HG03135 (cell line): Measurements from ENCODE around the gene CYP2A6.
A peak's percentile ranks its signal among the peaks of the same experiment; 100 is the strongest.
"Not testable (repeated sequence)": the region's sequence is repeated elsewhere in the genome, so short reads cannot be mapped to it uniquely, and the experiment has no call there.

Source experiments
- ATAC-seq: cut with Tn5 transposase; IDR thresholded peaks from one replicate; pipeline ENCODE4 v1.9.1; 2021; ENCODE audit warnings: mild to moderate bottlenecking, moderate library complexity; ENCODE audit not compliant: unreplicated experiment

Gene CYP2A6

DNA sequence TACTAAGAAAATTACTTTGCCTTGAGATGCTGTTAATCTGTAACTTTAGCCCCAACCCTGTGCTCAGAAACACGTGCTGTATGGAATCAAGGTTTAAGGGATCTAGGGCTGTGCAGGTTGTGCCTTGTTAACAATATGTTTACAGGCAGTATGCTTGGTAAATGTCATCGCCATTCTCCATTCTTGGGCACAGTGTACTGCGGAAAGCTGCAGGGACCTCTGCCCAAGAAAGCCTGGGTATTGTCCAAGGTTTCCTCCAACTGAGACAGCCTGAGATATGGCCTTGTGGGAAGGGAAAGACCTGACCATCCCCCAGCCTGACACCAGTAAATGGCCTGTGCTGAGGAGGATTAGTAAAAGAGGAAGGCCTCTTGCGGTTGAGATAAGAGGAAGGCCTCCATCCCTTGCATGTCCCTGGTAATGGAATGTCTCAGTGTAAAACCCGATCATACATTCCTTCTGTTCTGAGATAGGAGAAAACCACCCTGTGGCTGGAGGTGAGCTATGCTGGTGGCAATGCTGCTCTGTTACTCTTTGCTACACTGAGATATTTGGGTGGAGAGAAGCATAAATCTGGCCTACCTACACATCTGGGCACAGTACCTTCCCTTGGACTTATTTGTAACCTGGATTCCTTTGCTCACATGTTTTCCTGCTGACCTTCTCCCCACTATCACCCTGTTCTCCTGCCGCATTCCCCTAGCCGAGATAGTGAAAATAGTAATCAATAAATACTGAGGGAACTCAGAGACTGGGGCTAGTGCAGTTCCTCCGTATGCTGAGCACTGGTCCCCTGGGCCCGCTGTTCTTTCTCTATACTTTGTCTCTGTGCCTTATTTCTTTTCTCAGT lies 27.3 kb downstream of the CYP2A6 start:
- not testable (repeated sequence) for ATAC-seq

DNA sequence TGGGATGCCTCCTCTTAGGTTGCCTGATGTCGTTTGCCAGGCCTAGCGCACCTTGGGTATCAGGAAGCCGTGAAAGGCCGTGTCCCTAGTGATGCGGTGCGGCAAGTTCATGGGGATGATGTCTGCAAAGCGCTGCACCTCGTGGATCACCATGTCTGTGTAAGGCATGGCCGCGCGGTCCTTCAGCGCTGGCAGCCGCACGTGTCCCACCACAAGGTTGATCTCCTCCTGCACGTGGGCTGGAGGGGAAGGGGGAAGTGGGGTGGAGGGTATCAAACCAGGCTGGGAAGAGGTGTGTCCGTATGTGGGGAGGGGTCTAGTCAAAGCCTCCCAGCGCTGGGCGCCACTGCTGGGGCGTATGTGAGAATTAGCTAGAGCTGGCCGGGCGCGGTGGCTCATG lies 28.1 kb downstream of the CYP2A6 start:
- ATAC-seq: no peak

DNA sequence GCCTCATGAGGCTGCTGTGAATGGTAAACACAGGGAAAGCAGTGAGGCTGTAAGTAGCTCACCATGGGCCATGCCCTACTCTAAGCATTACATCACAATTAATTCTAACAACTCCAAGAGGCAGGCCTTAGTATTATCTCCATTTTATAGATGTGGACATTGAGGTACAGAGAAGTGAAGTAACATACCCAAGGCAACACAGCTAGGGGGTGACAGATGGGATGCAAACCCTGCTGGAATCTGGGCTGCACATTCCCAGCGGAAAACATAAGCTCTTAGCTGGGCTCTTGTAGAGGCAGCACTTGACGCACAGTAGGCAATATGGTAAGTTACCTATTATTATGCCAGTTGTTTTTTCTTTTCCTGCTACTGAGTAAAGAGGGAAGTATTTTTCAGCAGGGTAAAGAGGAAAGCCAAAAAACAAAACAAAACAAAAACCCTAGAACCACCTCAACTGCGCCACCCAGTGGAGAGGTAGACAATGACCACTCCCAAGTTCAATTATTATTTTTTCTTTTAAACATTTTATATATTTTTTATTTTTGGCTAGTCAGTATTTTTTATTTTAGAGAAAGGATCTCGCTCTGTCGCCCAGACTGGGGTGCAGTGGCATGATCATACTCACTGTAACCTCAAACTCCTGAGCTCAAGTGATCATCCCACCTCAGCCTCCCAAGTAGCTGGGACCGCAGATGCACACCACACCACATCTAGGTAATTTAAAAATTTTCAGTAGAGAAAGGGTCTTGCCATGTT lies 30.6 kb downstream of the CYP2A6 start:
- not testable (repeated sequence) for ATAC-seq

DNA sequence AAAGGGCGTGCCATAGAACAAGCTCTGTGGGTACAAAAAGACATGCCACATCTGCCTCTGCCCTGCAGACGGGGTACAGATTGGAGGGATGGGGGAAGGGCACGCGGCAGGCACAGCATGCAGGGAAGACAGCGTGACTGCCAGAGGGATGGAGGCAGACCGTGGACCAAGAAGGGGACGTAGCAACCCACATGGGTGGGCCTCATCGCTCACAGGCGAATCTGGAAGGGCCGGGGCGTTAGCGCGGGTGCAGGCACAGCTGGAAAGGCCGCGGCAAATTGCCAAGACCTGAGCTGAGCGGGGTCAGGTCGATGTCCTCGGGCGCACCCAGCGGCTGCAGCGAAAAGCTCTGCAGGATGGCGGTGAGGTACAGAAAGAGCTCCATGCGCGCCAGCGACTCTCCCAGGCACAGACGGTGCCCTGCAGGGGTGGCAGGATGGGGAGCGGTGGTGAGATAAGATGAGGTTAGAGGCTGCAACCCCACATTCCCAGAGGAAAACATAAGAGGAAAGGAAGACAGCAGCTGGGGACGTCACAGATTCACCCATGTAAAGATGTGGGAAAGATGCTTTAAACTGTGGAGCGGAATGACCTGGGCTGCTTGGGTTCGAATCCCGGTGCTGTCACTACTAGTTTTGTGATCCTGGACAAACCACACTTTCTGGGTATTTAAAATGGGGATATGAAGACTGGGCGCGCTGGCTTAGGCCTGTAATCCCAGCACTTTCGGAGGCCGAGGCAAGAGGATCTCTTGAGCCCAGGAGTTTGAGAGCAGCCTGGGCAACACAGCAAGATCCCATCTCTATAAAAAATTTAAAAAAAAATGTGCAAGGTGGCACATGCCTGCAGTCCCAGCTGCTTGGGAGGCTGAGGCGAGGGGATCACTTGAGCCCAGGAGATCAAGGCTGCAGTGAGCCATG lies 31.5 kb downstream of the CYP2A6 start:
- not testable (repeated sequence) for ATAC-seq

DNA sequence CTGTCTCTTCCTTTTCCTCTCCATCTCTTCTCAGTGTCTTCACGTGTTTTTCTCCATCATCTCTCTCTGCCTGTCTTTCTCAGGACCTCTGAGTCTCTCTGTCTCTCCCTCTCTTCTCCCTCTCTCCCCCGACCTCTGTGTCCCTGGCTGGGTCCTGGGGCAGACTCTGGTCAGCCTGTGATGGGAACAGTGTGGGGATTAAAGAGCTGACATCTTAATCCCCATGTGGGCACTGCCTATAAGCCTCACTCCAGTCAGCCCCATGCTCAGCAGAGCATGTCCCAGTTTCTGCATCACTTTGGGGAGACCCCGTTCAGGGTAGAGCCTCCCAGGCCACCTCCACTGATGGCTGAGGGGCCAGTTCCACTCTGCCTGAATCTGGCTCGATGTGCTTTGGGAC lies 35.0 kb downstream of the CYP2A6 start:
- no peak for ATAC-seq

DNA sequence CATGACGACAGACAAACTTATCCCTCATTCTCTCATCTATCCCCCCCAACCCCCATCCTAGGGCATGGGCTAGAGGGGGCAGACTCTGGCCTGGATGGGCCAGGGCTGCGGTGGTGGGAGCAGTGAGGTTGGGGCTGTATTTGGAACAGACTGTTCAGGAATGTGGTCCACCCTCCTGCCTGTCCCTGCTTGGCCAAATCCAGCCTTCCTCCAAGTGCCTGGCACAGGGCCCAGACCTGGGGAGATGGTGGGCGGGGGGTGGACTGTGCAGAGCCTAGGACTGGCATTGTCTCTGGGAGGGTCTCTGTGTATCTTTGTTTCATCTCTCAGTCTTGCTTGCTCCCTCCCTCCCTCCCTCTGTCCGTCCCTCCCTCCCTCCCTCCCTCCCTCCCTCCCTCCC lies 37.1 kb downstream of the CYP2A6 start:
- ATAC-seq: no peak

DNA sequence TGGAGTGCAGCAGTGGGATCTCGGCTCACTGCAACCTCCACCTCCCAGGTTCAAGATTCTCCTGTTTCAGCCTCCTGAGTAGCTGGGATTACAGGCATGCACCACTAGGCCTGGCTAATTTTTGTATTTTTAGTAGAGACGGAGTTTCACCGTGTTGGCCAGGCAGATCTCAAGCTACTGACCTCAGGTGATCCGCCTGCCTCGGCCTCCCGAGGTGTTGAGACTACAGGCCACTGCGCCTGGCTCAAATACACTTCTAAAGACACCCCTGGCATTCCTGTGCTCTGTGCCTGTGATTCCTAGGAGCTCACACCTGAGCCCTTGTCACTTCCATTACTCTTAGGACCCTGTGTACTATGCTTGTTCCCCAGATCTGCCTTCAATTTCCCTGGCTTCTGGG lies 37.7 kb downstream of the CYP2A6 start:
- not testable (repeated sequence) for ATAC-seq

DNA sequence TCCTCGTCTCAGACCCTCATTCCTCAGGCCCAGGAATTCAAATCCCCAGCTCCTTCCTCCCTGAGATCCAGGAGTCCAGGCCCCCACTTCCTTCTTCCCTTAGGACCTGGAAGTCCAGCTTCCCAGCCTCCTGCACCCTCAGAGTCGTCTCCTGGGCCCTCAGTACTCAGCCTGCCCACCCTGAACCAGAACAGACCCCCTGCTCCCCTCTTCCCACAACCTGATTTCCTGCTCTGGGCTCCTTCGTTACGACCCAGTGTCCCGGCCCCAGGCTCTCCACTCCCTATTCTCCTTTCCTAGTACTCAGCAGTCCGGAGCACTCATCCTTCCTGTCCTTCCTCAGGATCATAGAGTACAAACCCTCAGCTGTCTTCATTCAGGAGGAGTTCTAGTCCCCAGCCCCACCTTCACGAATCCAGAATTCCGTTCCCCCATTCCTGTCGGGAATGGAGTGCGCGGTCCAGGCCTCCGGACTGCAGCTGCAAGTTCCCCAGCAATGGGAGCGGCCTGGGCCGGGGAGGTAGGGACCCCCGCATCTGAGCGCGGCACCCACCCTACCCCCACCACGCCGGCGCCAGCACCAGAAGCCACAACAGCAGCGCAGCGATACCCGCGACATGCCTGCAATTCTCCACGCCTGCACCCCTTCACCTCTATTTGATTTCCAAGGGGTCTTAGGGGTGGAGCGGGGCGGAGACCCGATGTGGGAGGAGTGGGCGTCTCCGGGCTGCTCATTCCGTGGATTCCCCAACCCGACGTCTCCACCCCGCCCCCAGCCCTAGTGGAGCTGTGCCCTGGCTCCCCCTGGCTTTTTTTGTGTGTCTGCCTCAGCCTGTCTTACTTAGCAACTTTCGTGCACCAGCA lies 38.5 kb downstream of the CYP2A6 start:
- ATAC-seq: no peak

DNA sequence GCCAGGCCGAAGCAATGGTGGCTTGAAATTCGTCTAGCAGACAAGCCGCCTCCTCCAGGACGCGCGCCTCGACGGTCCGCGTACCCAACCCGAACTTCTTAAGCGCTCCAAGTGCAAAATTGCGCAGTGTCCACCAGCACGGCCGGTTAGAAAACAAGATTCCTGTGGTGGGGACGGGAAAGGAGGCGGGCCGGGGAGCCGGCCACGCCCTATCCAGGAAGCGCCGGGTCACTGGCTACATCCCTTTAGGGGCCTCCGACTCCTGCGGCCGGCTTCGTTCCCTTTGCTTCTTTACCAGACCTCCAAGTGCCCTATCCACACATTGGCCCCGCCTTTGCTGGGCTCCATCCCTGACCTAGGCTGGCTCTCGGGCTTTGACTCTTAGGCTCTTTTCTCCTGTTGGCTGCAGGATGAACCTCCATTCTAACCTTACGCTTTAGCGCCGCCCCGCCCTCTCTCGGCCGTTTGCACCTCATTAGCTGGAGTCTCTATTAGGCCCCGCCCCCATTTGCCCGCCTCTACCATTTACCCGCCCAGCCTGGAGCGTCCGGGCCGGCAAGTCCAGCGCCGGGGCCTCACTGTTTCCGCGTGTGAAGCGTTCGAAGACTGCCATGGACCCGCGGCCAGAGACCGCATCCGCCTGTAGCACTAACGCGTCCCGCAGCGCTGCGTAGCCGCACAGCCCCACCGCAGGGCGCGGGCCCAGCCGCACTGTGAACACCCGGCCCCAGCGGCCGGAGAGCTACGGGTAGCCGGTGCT lies 39.4 kb downstream of the CYP2A6 start:
- peak; percentile 52 for ATAC-seq

DNA sequence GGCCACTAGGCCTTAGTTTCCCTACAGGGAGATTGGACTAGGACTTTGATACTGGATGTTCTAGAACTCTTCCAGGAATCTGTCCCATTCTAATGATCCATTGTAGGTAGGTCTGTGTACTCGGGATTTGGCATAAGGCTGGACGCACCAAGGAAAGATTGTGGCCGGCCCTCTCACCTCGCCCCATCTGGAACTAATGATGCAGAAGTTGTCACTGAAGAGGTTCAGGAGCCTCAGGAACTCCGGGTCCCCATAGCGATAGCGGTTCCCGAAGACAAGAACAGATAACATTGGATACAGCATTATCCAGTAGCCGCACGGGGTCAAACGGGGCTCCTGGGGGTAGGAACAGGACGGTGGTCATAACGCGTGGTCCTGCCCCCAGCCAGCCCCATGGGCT lies 40.1 kb downstream of the CYP2A6 start:
- no peak for ATAC-seq

DNA sequence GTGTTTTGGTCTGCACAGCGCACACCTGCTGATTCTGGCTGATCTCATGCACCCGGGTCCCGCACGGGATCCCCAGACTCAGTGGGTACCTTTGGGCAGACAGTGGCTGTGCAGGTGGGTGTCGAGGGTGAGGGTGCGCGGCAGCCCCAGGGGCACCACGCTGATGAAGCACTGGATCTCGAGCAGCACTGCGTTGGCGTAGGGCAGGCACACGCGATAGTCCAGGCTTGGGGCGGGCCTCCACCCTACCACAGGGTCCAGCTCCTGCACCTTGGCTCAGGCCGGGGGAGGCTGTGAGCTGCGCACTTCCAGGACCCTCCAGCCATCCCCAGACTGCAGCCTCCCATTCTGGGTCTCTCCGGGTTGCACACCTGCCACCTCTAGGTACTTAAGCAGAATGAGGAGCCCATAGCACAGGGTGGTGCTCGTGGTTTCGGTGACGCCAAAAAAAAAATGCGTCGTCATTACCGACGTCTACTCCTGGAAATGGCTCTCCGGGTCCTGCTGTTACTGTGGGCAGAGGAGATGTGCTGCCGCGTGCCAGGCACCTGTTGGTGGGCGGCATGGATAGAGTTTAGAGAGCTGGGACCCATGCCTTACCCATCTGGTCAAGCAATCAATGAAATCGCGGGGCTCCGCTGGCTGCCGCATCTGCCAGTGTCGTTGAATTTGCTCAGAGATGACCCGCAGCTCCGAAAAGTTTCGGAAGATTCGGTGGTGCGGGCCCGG lies 40.7 kb downstream of the CYP2A6 start:
- ATAC-seq: no peak

DNA sequence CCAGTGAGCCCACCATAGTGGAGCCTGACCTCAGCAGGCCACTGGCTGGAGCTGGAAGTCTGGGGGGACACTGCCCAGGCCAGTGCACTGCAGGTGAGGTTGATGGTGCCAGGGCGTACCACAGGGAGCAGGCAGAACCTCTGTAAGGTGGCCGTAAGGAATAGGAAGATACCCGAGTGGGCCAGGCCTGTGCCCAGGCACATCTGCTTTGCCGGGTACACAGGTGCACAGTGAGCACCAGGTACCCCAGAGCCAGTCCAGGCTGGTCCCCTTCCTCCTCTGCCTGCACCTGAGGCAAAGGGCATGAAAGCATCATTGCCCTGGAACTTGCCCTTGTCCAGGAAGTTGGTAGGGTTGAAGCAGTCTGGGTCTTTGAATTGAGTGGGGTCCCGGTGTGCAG lies 41.8 kb downstream of the CYP2A6 start:
- no peak for ATAC-seq

DNA sequence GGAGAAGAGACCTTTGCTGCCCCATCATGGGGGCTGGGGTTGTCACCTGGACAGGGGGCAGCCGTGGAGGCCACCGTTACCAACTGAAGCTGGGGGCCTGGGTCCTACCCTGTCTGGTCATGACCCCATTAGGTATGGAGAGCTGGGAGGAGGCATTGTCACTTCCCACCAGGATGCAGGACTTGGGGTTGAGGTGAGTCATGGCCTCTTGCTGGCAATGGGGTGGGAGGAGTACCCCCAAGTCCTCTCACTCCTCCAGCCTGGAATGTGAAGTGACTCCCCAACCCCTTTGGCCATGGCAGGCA lies 42.3 kb downstream of the CYP2A6 start:
- ATAC-seq: no peak

DNA sequence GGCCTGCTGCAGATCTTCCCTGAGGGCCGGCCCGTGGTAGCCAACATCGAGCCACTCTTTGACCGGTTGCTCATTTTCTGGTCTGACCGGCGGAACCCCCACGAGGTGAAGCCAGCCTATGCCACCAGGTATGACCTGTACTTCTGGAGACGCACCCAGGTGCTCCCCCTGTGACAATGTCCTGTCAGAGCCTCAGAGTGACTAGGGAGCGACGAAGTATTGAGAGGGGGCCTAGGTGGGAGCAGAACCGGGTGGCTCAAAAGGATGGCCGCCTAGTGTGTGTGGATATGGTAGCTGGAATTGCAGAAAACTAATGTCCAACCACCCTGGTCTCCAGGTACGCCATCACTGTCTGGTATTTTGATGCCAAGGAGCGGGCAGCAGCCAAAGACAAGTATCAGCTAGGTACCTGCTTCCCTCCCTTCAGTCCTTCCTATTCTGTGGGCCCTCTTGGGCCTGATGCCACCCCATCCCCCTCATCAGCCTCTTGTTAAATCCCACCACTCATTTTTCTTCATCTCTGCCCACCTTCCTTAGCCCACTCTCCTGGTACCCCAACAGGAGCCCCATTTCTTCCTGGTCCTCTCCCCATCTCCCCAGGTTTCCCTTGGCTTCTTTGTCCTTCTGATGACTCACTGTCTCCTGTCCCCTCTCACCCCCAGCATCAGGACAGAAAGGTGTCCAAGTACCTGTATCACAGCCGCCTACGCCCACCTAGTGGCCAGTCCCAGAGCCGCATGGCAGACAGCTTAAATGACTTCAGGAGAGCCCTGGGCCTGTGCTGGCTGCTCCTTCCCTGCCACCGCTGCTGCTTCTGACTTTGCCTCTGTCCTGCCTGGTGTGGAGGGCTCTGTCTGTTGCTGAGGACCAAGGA lies 42.9 kb downstream of the CYP2A6 start:
- no peak for ATAC-seq

DNA sequence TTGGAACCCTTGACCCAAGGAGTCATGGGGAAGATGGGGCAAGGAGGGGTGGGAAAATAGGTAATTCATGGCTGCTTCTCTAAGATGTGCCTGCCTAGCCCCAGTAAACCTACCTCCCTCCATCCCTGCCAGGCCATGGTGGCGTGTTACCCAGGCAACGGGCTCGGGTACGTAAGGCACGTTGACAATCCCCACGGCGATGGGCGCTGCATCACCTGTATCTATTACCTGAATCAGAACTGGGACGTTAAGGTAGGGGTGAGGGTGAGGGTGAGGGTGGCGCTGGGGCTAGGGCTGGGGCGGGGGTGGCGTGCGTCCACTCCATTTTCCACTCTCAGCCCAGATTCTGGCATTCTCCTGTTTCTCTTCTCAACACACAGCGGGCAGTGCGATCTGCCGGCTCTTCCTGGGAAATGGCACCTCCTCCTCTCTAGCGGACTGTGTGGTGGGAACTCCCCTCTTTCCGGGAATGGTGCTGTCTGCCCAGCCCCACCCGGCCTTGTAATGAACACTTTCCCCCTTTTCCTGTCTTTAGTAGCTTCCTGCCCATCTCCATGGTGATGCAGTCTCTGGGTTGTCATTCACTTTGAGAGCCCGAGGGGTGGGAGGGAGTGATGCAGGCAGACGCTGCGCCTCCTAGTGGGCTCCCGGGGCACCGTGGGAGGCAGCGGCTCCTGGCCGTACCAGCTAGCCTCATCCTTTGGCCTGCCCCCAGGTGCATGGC lies 43.7 kb downstream of the CYP2A6 start:
- ATAC-seq: no peak

DNA sequence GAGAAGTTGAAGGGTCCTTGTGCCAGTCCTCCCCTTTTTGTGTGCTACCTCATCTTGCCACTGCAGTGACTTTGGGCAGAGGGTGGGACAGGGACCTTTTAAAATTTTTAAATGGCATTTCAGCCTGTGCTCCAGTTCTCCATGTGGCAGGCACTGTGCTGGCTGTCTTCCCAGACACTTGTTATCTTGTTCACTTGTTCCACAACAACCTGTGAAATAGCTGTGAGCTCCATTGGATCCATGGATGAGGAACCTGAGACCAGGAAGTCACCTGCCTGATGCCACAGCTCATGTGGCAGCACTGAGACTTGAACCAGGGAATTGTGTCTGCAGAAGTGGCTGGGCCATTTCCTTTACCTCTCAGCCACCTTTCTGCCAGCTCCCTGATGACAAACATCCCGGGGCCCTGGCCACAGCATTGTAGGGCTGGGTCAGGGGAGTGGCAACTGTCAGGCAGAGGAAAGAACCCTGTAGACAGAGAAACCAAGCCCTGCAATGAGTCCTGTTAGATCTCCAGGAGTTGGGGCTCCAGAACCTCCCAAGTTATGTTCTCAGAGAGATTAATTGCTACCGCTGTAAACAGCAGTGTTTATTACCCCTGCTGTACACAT lies 44.9 kb downstream of the CYP2A6 start:
- ATAC-seq: no peak

DNA sequence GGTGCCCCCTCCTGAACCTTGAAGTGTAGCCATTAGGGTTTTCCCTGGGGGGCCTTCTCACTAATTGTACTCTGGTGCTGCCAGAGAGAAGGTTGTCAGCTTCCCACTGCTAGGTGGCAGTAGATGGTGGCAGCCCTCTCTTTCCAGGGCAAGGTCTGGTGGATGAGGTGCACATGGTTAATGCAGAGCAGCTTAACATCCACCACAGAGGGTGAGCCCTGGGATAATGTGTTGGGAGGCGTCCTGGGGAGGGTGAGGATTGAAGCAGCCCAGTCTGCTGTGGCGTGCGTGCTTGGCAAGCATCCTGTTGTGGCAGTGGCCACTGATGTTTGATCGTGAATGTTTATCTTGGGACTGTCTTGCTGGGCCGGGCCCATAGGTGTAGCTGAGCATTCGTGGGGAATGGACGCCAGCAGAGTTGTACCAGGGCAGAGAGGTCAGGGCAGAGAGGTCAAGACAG lies 45.4 kb downstream of the CYP2A6 start:
- ATAC-seq: no peak
